ENCODE measurements around the gene FAM53A.
A peak's percentile ranks its signal among the peaks of the same experiment; 100 is the strongest.

- TF ChIP-seq ZFP3 (tag by site-specific recombination; IDR thresholded peaks at IDR 0.05; ENCODE audit: low read depth), result no peak
- no peak for TF ChIP-seq YY1 (tag by site-specific recombination; IDR thresholded peaks at IDR 0.05)
- TF ChIP-seq, protein P1, sequence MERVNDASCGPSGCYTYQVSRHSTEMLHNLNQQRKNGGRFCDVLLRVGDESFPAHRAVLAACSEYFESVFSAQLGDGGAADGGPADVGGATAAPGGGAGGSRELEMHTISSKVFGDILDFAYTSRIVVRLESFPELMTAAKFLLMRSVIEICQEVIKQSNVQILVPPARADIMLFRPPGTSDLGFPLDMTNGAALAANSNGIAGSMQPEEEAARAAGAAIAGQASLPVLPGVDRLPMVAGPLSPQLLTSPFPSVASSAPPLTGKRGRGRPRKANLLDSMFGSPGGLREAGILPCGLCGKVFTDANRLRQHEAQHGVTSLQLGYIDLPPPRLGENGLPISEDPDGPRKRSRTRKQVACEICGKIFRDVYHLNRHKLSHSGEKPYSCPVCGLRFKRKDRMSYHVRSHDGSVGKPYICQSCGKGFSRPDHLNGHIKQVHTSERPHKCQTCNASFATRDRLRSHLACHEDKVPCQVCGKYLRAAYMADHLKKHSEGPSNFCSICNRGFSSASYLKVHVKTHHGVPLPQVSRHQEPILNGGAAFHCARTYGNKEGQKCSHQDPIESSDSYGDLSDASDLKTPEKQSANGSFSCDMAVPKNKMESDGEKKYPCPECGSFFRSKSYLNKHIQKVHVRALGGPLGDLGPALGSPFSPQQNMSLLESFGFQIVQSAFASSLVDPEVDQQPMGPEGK (tag by site-specific recombination; IDR thresholded peaks at IDR 0.05), result no peak
- no peak for TF ChIP-seq ZNF202 (tag by site-specific recombination; IDR thresholded peaks at IDR 0.05; ENCODE audit: borderline replicate concordance)
- no peak for TF ChIP-seq ZNF544 (tag by site-specific recombination; IDR thresholded peaks at IDR 0.05)
- TF ChIP-seq ZNF561 (tag by site-specific recombination; IDR thresholded peaks at IDR 0.05; ENCODE audit: borderline replicate concordance), result no peak
- TF ChIP-seq SP2 (tag by site-specific recombination; IDR thresholded peaks at IDR 0.05), result no peak
- TF ChIP-seq ZSCAN5A (tag by site-specific recombination; IDR thresholded peaks at IDR 0.05), result no peak
- no peak for TF ChIP-seq ZNF174 (tag by site-specific recombination; IDR thresholded peaks at IDR 0.05)
- TF ChIP-seq ATF2 (tag by site-specific recombination; IDR thresholded peaks at IDR 0.05; ENCODE audit: low read depth), result no peak
- peak; percentile 72; the same call in 1 of the 2 replicates for TF ChIP-seq CTCF (tag by site-specific recombination; IDR thresholded peaks at IDR 0.05)
Measured at GRCh38 chr4:1628892-1629698, 55.0 kb downstream of the FAM53A start.

Data from HEK293 (cell line).